Neural progenitor cell (in vitro differentiated cells): ENCODE results near the gene SERGEF.

ENCODE experiments used
- EZH2 ChIP-seq: fragments of 200-600 bp; sonication (generic); IDR thresholded peaks from 2 replicates; pipeline ENCODE4 v1.6.1; 2017; ENCODE audit warnings: antibody characterized with exemption, mild to moderate bottlenecking, moderate library complexity
- EZH2phosphoT487 ChIP-seq: fragments of 200-600 bp; sonication (generic); IDR thresholded peaks from 2 replicates; pipeline ENCODE4 v1.6.1; 2017; ENCODE audit warnings: antibody characterized with exemption
- TF ChIP-seq, protein P1 (sequence below): fragments of 200-600 bp; sonication (generic); IDR thresholded peaks from 2 replicates; pipeline ENCODE4 v1.5.1; 2017; ENCODE audit warnings: antibody characterized with exemption, mild to moderate bottlenecking

DNA sequence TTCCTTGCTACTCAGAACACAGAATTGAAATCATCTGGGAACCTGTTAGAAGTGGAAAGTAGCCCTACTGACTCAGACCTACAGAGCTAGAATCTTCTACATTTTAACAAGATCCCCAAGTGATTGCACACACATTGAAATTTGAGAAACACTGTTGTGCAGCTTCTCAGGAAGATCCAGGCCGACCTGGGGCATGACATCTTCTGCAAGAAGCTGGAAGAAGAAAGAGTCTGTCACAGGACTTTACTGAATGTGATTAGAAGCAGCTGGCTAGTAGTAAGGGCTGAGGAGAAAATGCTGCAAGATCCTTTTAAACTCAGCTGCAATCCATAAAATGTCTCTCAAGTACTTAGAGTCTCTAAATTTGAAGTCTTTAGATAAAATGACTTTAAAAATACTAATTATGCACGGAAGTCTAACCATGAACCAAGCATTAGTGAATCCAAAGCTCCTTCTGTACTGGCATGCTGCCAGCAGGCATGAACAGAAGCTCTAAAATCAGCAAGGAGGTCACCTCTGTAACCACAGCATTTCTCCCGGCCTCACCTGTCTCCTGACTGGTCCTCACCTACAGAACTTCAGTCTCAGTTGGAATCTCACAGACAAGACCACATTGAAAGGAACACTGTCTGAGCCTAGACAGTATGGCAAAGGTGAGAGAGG is 85.0 kb downstream of the SERGEF start:
- TF ChIP-seq, protein P1, sequence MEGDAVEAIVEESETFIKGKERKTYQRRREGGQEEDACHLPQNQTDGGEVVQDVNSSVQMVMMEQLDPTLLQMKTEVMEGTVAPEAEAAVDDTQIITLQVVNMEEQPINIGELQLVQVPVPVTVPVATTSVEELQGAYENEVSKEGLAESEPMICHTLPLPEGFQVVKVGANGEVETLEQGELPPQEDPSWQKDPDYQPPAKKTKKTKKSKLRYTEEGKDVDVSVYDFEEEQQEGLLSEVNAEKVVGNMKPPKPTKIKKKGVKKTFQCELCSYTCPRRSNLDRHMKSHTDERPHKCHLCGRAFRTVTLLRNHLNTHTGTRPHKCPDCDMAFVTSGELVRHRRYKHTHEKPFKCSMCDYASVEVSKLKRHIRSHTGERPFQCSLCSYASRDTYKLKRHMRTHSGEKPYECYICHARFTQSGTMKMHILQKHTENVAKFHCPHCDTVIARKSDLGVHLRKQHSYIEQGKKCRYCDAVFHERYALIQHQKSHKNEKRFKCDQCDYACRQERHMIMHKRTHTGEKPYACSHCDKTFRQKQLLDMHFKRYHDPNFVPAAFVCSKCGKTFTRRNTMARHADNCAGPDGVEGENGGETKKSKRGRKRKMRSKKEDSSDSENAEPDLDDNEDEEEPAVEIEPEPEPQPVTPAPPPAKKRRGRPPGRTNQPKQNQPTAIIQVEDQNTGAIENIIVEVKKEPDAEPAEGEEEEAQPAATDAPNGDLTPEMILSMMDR, result no peak
- TF ChIP-seq EZH2 (no peak), EZH2phosphoT487 (no peak)
